WTC11 (cell line): Measurements from ENCODE around the gene TMEM132E. TPM values are rescaled to one million over a fixed set of nuclear protein-coding genes. Genes with fewer than 3 reads are reported as not detected.

Experiments
- ATAC-seq: fragments of 200-7000 bp; cut with Tn5 transposase; 2 replicates; pipeline ENCODE4 v1.10.0; 2021; ENCODE audit warnings: mild to moderate bottlenecking, moderate library complexity
- CTCF ChIA-PET: fragments of 300-600 bp; sonication (Branson Sonifier 250); formaldehyde crosslinking; loops from one replicate; lab custom pipeline; 2021; ENCODE audit warnings: antibody characterized with exemption; lab: Charles Lee
- POLR2A ChIA-PET: fragments of 350-600 bp; sonication (Branson Sonifier 250); formaldehyde crosslinking; loops from one replicate; lab custom pipeline; 2021; ENCODE audit warnings: antibody characterized with exemption; lab: Charles Lee
- DNase-seq: peaks from one replicate; pipeline ENCODE4 v3.0.0; 2021; ENCODE audit warnings: low spot score
- H3K27ac Mint-ChIP-seq: 2 replicates; pipeline ENCODE4 v1.8.0; 2021; ENCODE audit warnings: mixed read lengths
- H3K27me3 Mint-ChIP-seq: 2 replicates; pipeline ENCODE4 v1.8.0; 2021; ENCODE audit warnings: low read depth, mild to moderate bottlenecking, moderate library complexity, mixed read lengths
- H3K36me3 Mint-ChIP-seq: 2 replicates; pipeline ENCODE4 v1.8.0; 2021; ENCODE audit warnings: mixed read lengths
- H3K4me1 Mint-ChIP-seq: 2 replicates; pipeline ENCODE4 v1.8.0; 2022; ENCODE audit warnings: mixed read lengths
- H3K4me3 Mint-ChIP-seq: 2 replicates; pipeline ENCODE4 v1.8.0; 2021; ENCODE audit warnings: mild to moderate bottlenecking, moderate library complexity, mixed read lengths
- H3K9me3 Mint-ChIP-seq: 2 replicates; pipeline ENCODE4 v1.8.0; 2021; ENCODE audit warnings: mixed read lengths
- ARID4B ChIP-seq: sonication (generic); formaldehyde crosslinking; IDR thresholded peaks from 2 replicates; pipeline ENCODE4 v1.8.0; 2023; ENCODE audit warnings: missing genetic modification reagents, mild to moderate bottlenecking, borderline replicate concordance
- E2F4 ChIP-seq: sonication (generic); formaldehyde crosslinking; IDR thresholded peaks from 2 replicates; pipeline ENCODE4 v1.8.1; 2022; ENCODE audit warnings: low read depth, mild to moderate bottlenecking, moderate library complexity, missing genetic modification reagents, borderline replicate concordance
- ERG ChIP-seq: fragments of 250-450 bp; sonication (Bioruptor Pico); IDR thresholded peaks from 2 replicates; pipeline ENCODE4 v1.8.0; 2021; ENCODE audit warnings: mild to moderate bottlenecking
- ETV6 ChIP-seq: sonication (generic); formaldehyde crosslinking; IDR thresholded peaks from 2 replicates; pipeline ENCODE4 v1.8.1; 2022; ENCODE audit warnings: mild to moderate bottlenecking, missing genetic modification reagents
- FOXK1 ChIP-seq: sonication (generic); formaldehyde crosslinking; IDR thresholded peaks from 2 replicates; pipeline ENCODE4 v1.8.0; 2022; ENCODE audit warnings: mild to moderate bottlenecking, moderate library complexity, missing genetic modification reagents
- GRHL2 ChIP-seq: fragments of 250-450 bp; sonication (Bioruptor Pico); IDR thresholded peaks from 2 replicates; pipeline ENCODE4 v1.8.0; 2022; ENCODE audit warnings: mild to moderate bottlenecking, moderate library complexity; ENCODE audit not compliant: insufficient replicate concordance, severe bottlenecking
- GTF2I ChIP-seq: fragments of 250-450 bp; sonication (Bioruptor Pico); conservative IDR thresholded peaks from 2 replicates; pipeline ENCODE4 v1.4.0; 2021; ENCODE audit warnings: mild to moderate bottlenecking
- HMGXB4 ChIP-seq: sonication (generic); formaldehyde crosslinking; IDR thresholded peaks from 2 replicates; pipeline ENCODE4 v1.8.1; 2023; ENCODE audit warnings: mild to moderate bottlenecking, moderate library complexity, missing genetic modification reagents
- SP1 ChIP-seq: sonication (generic); formaldehyde crosslinking; conservative IDR thresholded peaks from 2 replicates; pipeline ENCODE4 v1.8.1; 2022; ENCODE audit warnings: missing genetic modification reagents
- TEAD1 ChIP-seq: sonication (generic); formaldehyde crosslinking; IDR thresholded peaks from 2 replicates; pipeline ENCODE4 v1.8.0; 2022; ENCODE audit warnings: mild to moderate bottlenecking, missing genetic modification reagents
- ZNF232 ChIP-seq: sonication (generic); formaldehyde crosslinking; IDR thresholded peaks from 2 replicates; pipeline ENCODE4 v1.8.0; 2022; ENCODE audit warnings: mild to moderate bottlenecking, missing genetic modification reagents
- ZNF317 ChIP-seq: sonication (generic); formaldehyde crosslinking; IDR thresholded peaks from 2 replicates; pipeline ENCODE4 v1.8.1; 2023; ENCODE audit warnings: low read depth, mild to moderate bottlenecking, moderate library complexity, missing genetic modification reagents, borderline replicate concordance
- ZNF416 ChIP-seq: fragments of 250-450 bp; sonication (Bioruptor Pico); IDR thresholded peaks from 2 replicates; pipeline ENCODE4 v1.9.0; 2021; ENCODE audit warnings: mild to moderate bottlenecking, inconsistent platforms
- ZNF423 ChIP-seq: fragments of 250-450 bp; sonication (Bioruptor Pico); IDR thresholded peaks from 2 replicates; pipeline ENCODE4 v2.1.2; 2022; ENCODE audit warnings: mild to moderate bottlenecking, moderate library complexity
- total RNA-seq: library from RNA; stranded (reverse); gene quantifications from 3 replicates; pipeline ENCODE4 v1.2.3, GENCODE V29; 2021
- TF ChIP-seq, protein P1 (sequence below): sonication (generic); formaldehyde crosslinking; IDR thresholded peaks from 2 replicates; pipeline ENCODE4 v1.8.0; 2022; ENCODE audit warnings: mild to moderate bottlenecking, missing genetic modification reagents
- TF ChIP-seq, protein P2 (sequence below): sonication (generic); formaldehyde crosslinking; IDR thresholded peaks from 2 replicates; pipeline ENCODE4 v1.8.1; 2022; ENCODE audit warnings: mild to moderate bottlenecking, moderate library complexity, missing genetic modification reagents

The TMEM132E gene
- total RNA-seq, 1 experiment from 2014 or later = 1.2 TPM

GRCh38 chr17:34606763-34607162, 27.4 kb downstream of the TMEM132E start:
- no peak for DNase-seq
- Mint-ChIP-seq H3K27ac (no peak overlapping the region), H3K4me3 (no peak overlapping the region), H3K4me1 (peaks cover 52% of the 10 kb centered on the region), H3K27me3 (peaks cover 6% of the 10 kb centered on the region; the same call in 1 of the 2 replicates), H3K9me3 (no peaks in the 10 kb centered on the region), H3K36me3 (no peaks in the 10 kb centered on the region)
- CTCF ChIA-PET = interaction anchor here (0.7 to 1.9 kb wide), 5 partner anchors 25 to 79 kb away, joined by 4 to 9 read pairs (median 5); no protein-coding TSS in a partner anchor
- POLR2A ChIA-PET = interaction anchor here (0.6 to 1.6 kb wide), 3 partner anchors 9 to 58 kb away, joined by 3 to 6 read pairs (median 3); no protein-coding TSS in a partner anchor
- TF ChIP-seq ZNF423 = peak; percentile 88
- no peak for TF ChIP-seq ZNF317 (CRISPR knock-in tag)
- no peak for TF ChIP-seq HMGXB4
- no peak for TF ChIP-seq GRHL2 (CRISPR knock-in tag)
- no peak for TF ChIP-seq TEAD1
- TF ChIP-seq ZNF232 (CRISPR knock-in tag) = no peak
- TF ChIP-seq FOXK1 (CRISPR knock-in tag) = no peak
- no peak for TF ChIP-seq ERG (CRISPR knock-in tag)
- no peak for TF ChIP-seq E2F4 (CRISPR knock-in tag)
- ATAC-seq = no peak

- peaks cover 61% of the 10 kb centered on the region for H3K4me1 Mint-ChIP-seq
- no peaks in the 10 kb centered on the region for H3K9me3 Mint-ChIP-seq
- POLR2A ChIA-PET = interaction anchor here (1.6 kb wide), 1 partner anchor 10 kb away, joined by 6 read pairs; no protein-coding TSS in a partner anchor
- peak overlapping the region; percentile 1; the same call in 1 of the 2 replicates for H3K4me3 Mint-ChIP-seq
- H3K27me3 Mint-ChIP-seq = peaks cover 6% of the 10 kb centered on the region; the same call in 1 of the 2 replicates
- CTCF ChIA-PET = interaction anchor here (1.0 to 1.6 kb wide), 5 partner anchors 18 to 80 kb away, joined by 4 to 6 read pairs (median 5); no protein-coding TSS in a partner anchor
- peak; percentile 34 for DNase-seq
- ATAC-seq = peak; percentile 79
- no peak overlapping the region for H3K27ac Mint-ChIP-seq
- H3K36me3 Mint-ChIP-seq = no peaks in the 10 kb centered on the region
- no peak for TF ChIP-seq SP1
- no peak for TF ChIP-seq ETV6 (CRISPR knock-in tag)
- TF ChIP-seq ARID4B (CRISPR knock-in tag) = no peak
- no peak for TF ChIP-seq GTF2I (CRISPR knock-in tag)
Measured at GRCh38 chr17:34607917-34608316, 28.5 kb downstream of the TMEM132E start.

- Mint-ChIP-seq H3K4me1 (peaks cover 73% of the 10 kb centered on the region), H3K27me3 (peaks cover 6% of the 10 kb centered on the region; the same call in 1 of the 2 replicates), H3K9me3 (no peaks in the 10 kb centered on the region), H3K36me3 (no peaks in the 10 kb centered on the region), H3K27ac (no peak overlapping the region), H3K4me3 (no peak overlapping the region)
- POLR2A ChIA-PET = no interaction called here
- ATAC-seq (peak; percentile 6; the same call in 1 of the 2 replicates), DNase-seq (no peak)
- CTCF ChIA-PET = interaction anchor here (0.7 to 1.9 kb wide), 7 partner anchors 11 to 90 kb away, joined by 3 to 8 read pairs (median 4); no protein-coding TSS in a partner anchor
- TF ChIP-seq ARID4B (CRISPR knock-in tag) (no peak), ZNF416 (CRISPR knock-in tag) (no peak)
- TF ChIP-seq, protein P1, sequence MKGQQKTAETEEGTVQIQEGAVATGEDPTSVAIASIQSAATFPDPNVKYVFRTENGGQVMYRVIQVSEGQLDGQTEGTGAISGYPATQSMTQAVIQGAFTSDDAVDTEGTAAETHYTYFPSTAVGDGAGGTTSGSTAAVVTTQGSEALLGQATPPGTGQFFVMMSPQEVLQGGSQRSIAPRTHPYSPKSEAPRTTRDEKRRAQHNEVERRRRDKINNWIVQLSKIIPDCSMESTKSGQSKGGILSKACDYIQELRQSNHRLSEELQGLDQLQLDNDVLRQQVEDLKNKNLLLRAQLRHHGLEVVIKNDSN (CRISPR knock-in tag) = no peak
- TF ChIP-seq, protein P2, sequence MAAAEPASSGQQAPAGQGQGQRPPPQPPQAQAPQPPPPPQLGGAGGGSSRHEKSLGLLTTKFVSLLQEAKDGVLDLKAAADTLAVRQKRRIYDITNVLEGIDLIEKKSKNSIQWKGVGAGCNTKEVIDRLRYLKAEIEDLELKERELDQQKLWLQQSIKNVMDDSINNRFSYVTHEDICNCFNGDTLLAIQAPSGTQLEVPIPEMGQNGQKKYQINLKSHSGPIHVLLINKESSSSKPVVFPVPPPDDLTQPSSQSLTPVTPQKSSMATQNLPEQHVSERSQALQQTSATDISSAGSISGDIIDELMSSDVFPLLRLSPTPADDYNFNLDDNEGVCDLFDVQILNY (CRISPR knock-in tag) = no peak
Measured at GRCh38 chr17:34609210-34609609, 29.8 kb downstream of the TMEM132E start.
